Activated naive CD4-positive, alpha-beta T cell treated with anti-CD3 and anti-CD28 coated beads, Interleukin-2, amount 50 U/mL, for 16 hours (primary cell): Measurements from ENCODE around the gene POLR3H.

Experiments
- DNase-seq: peaks from one replicate; pipeline ENCODE4 v3.0.0-alpha.2; 2020

POLR3H gene

DNA sequence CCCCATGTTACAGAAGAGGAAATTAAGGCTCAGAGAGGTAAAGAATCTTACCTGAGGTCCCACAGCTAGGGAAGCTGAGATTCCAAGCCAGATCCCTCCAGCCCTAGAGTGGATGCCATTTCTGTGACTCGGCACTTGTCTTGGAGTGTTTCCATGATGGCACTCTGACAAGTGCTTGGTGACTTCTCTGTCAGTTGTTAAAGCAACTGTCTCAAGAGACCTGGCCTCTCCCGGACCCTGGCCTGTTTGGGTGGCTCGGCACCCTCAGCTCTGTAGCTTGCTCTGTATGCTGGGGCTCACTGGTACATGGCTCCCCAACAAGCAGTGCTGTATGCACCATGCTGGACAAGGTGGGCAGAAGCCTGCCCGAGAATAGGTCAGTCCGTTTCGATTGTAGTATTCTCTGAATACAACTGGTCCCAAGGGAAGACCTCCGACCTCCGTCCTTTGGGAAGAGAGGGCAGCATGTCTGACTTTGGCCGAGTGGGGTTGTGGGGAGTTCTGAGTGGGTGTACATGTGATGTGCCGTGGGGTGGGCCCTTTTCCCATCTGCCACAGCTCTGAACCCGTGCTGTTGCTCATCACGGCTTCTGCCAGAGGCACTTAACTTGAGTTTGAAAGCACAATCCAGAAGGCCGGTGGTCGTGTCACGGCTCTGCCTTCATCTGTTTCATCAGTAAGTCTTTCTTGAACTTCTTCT is 63.0 kb downstream of the POLR3H start:
- DNase-seq: no peak

DNA sequence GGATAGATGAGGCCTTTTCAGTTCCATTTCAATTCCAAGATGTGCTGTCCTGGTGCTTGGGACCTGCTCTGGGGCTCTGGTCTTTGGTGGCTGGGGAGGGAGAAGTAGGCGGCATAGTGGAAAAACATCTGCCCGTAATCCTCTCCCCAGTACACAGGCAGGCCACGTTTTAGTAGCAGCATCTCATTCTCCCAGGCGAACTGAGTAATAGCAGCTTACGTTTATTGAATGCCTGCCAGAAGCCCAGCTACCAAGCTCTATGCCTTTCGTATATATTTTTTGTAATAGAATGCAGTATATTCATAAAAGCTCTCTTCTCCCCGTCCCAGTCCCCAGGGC is 63.9 kb downstream of the POLR3H start:
- DNase-seq: no peak

DNA sequence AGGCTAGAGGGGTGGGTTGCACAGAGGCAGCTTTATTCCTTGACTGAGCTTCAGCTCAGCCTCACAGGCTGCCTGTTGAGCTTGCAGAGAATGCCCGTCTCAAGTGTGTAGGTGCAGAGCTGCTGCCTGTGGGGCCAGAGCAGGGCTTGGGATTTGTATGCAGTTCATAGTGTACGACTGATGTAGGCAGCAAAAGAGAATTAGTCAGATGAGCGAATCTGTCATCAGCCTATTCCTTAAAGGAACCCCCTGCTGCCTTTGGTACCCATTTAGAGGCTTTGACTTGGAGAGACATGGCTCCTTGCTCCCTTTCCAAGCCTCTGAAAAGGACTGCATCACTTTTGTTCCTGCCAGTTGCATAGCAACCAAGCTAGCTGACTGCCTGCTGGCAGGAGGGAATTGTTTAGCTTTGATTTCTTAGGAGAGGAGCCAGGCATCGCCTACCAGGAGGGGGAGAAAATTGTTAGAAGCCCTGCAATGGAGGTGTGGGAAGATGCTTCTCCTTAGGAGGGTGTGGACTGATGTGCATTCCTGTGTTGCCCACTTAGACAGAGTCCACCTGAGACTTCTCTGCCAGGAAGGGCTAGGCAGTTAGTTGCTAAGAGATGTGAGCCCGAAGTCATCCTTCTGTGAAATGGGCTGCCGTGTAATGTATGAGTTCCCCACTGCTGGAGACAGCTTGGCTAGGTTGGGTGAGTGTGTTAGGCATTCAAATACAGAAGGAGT is 64.4 kb downstream of the POLR3H start:
- DNase-seq: no peak

DNA sequence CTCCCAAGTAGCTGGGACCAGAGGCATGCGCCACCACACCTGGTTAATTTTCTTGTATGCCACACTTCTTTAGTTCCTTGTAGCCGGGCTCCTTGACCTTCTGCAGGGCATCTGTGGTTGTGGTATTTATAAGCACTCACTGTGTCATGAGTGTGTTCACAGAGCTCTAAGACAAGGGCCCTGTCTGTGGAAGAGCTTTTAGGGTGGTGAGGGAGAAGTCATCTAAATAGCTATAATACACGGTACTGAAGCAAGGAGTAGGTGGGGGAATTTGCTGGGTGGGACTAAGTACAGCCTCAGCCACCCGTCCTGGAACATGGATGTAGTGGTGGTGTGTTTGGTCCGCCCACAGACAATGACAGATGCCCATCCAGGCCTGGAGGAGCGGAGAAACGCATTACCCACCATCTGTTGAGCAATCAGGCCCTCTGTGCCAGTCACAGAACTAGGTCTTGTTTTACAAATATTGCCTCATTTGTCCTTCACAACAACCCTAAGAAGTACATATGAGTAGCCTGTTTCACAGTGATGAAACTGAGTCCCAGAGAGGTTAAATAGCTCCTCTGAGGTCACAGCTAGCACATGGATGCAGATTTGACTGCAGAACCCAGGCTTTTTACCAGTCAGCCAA is 65.3 kb downstream of the POLR3H start:
- DNase-seq: no peak

DNA sequence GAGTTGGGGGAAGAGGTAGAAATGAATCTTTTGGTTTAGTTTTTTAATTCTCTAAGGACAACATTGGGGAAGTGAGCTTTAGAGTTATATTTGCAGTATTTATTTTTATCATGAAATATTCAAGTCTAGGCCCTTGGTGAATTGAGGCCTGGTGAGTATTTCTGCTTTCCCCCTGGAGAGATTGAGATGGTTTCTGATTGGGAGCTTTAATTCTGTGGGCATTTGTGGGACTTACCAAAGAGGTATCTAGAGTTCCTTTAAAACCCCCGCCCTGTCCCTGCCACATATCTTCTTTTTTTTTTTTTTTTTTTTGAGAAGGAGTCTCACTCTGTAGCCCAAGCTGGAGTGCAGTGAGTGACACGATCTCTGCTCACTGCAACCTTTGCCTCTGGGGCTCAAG is 65.8 kb downstream of the POLR3H start:
- DNase-seq: no peak
